ENCODE data around the gene RAET1E.
A peak's percentile ranks its signal among the peaks of the same experiment; 100 is the strongest.
"Not testable (repeated sequence)": the region's sequence is repeated elsewhere in the genome, so short reads cannot be mapped to it uniquely, and the experiment has no call there.

RAET1E gene

DNA sequence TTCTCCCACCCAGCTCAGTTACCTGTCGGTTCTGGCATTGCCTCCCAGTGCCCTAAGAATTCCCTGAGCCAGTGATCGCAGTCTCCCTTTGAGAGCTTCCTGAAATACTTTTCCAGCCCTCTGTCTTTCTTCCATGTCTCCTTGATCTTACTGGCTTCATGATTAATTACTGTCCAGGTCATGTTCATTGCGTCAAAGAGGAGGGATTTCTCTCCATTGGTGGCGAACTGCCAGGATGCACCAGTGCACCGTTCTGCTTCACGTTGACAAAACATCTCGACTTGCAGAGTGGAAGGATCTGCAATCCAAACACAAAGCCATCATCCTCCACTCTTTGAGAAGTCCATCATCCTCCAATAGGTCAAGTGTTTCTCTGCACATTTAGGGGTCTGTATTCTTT, 8.6 kb downstream of the RAET1E start:
- no peak for DNase-seq

DNA sequence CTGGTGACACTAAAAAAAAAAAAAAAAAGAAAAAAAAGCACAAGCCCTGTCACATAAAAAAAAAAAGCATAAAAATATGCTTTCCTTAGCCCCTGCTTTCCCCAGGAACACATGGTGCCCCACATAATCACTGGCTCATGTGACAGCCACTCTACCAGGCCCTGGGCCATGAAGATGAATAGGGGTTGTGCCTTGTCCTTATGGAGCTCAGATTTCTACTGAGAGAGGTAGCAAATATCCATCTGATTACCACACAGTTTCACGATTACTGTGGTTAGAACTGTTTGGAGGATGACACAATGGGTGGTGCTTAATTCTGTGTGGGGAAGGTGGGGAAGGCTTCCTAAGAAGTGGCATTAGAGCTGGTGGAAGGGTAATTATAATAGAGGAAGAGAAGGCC, 9.3 kb downstream of the RAET1E start:
- DNase-seq, result no peak

DNA sequence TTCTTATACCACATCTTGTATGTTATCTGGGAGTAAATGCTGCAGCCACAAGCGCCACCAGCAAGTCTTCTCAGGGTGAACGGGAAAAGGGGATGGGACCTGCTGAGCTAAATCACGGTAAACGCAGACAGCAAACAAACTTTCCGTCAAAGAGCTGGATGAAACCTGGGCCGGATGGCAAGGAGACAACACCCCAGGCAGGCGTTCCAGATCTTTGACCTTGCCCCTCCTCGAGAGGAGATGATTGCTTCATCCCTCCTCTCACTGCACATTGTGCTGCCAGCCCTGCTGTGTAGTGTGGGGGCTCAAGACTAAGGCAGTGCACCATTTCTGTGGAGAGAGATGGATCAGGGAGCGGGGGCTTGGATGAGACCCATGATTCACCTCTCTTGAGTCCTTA, 9.8 kb downstream of the RAET1E start:
- DNase-seq, result no peak

DNA sequence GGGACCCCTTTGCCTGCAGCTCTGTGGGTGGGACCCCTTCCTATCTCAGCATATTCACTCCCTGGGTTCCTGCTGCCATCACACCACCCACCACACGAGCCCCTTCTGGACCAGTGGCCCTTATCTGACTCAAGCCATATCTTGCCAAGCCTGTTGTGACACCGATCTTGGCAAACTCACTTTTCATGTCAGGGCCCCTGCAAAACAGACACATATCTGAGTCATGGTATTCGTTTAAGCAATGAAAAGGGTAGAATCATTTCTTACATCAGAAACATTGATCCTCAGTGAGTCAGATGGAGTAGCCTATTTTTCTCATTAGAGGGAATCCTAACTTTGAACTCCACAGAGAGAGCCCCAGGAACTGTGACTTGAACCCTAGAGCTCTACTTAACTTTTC, 10.6 kb downstream of the RAET1E start:
- DNase-seq, result no peak

DNA sequence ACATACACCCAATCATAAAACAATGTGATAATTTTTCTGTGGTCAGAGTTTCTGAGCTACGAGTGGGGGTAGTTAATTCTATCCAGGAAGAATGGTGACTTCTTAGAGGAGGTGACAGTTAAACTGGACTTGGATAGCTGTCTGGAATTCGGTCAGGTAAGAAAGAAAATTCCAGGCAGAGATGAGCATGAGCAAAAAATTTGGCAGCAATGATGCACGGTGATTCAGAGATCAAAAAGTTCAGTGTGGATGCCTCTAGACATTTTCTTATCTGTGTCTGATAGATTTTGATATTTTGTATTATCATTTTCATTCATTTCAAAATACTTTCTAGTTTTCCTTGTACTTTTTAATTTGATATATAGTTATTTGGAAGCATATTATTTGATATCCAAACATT, 12.0 kb downstream of the RAET1E start:
- no peak for DNase-seq

DNA sequence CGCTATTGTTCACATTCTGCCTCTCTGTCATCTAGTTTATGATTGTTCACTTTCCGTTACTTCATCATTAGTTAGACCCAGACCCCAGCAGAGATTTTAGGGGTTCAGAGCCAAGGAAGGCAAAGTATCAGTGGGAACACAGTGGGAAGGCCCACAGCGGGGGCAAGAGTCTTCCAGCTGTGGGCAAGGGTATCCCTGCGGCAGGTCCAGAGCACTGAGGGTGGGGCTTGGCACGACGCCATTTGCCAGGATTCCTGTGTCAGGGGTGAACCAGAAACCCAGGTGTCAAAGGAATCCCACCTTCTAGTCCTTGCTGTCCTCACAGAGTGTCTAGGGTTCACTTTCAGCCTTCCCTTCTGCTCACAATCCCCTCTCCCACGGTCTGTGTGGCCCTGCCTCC, 13.3 kb downstream of the RAET1E start:
- DNase-seq, result no peak

DNA sequence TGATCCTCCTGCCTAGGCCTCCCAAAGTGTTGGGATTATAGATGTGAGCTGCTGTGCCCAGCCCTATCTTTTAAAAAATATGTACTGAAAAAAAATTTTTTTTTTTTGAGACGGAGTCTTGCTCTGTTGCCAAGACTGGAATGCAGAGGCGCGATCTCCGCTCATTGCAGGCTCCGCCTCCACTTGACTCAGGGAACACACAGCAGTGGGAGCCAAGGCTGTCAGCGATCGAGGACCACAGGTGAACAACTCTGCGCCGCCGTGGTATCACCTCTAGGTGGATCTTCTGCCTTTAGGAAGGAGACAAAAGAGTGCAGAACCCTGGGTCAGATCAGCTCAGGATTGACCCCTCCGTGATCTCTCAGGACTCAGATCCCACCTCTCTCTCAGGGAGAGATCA, 13.7 kb downstream of the RAET1E start:
- DNase-seq, result no peak

DNA sequence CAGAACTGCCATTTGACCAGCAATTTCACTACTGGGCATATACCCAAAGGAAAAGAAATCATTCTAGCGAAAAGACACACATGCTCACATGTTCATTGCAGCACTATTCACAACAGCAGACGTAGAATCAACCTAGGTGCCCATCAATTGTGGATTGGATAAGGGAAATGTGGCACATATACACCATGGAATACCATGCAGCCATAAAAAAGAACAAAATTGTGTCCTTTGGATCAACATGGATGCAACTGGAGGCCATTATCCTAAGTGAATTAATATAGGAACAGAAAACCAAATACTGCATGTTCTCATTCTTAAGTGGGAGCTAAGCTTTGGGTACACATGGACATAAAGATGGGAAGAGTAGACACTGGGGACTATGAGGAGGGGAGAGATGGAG, 16.1 kb downstream of the RAET1E start:
- DNase-seq, result no peak

DNA sequence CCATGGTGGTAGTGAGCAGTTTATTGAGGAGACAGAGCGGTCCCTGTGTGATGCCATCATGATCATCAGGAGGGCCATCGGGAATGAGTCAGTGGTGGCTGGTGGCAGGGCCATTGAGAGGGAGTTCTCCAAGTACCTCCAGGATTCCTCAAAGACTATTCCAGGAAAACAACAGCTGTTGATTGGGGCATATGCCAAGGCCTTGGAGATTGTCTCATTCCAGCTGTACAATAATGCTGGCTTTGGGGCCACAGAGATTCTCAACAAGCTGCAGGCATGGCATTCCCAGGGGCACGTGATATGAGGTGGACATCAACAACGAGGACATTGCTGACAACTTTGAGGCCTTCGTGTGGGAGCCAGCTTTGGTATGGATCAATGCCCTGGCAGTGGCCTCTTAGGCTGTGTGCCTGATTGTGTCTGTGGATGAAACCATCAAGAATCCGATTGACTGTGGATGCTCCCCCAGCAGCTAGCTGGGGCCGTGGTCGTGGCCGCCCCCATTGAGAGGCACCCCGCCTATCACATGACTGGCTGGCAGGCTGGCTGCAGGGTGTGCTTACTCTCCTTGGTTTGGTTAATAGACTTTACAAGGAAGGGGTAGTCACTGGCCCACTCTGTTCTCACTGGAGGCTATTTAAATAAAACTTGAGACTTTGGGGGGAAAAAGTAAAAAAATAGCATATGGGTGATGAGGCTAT, 16.7 kb downstream of the RAET1E start:
- no peak for DNase-seq

DNA sequence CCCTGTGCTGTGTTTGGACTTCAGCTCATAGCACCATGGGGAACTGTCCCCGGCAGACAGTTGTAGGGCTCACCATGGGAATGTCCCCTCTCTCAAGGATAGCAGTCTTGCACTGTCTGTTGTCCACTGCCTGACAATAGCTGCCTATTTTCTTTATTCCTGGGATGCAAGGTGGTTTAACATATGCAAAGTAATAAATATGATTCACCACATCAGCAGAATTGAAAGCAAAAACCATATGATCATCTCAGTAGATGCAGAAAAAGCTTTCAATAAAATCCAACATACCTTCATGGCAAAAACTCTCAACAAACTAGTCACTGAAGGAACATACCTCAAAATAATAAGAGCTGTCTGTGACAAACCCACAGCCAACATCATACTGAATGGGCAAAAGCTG, 20.3 kb downstream of the RAET1E start:
- DNase-seq, result no peak

DNA sequence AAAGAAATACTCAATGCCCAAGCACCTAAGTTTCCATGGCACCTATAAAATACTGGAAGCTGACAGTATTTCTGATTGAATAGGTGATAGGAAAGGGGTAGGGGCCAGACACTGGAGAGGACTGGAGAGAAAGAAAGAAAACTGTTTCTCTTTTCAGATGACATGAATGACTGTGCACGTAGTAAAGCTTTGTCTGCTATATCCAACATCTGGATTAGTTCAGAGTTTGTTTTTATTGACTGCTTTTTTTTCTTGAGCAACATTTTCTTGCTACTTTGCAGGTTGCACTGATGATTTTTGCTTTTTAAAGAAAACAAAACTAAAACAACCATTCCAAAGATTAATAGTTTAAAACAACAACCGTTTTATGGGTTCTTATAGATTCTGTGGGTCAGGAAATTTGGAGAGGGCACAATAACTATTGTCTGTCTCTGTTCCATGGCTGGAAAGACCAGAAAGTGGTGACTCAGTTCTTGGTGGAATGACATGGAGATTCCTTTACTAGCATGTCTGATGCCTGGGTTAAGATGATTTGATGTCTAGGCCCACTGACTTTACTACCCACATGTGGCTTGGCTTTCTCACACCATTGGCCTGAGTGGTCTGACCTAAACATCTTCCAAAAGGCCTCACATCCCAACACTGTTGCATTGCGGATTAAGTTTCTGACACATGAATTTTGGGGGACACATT, 21.5 kb downstream of the RAET1E start:
- no peak for DNase-seq

DNA sequence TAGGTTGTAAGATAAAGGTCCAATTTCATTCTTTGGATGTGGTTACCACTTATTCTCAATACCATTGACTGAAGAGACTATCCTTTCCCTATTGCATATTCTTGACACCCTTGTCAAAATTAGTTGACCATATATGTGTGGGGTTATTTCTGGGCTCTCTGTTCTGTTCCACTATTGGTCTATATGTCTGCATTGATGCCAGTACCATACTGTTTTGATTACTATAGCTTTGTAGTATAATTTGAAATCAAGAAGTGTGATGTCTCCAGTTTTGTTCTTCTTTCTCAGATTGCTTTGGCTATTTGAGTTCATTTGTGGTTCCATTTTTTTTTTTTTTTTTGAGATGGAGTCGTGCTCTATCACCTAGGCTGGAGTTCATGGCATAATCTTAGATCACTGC, 25.7 kb downstream of the RAET1E start:
- no peak for DNase-seq

DNA sequence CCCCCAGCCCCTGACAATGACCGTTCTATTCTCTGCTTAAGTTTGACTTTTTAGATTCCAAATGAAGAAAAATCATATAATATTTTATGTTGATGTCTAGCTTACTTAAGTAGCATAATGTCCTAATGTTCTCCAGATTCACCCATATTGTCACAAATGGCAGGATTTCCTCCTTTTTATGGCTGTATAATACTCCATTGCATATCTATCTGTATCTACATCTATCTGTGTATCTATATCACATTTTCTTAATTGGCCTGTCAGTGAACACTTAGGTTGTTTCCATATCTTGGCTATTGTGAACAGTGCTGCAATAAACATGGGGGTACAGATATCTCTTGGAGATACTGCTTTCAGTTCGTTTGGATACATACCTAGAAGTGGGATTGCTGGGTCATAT, 26.7 kb downstream of the RAET1E start:
- DNase-seq, result no peak

DNA sequence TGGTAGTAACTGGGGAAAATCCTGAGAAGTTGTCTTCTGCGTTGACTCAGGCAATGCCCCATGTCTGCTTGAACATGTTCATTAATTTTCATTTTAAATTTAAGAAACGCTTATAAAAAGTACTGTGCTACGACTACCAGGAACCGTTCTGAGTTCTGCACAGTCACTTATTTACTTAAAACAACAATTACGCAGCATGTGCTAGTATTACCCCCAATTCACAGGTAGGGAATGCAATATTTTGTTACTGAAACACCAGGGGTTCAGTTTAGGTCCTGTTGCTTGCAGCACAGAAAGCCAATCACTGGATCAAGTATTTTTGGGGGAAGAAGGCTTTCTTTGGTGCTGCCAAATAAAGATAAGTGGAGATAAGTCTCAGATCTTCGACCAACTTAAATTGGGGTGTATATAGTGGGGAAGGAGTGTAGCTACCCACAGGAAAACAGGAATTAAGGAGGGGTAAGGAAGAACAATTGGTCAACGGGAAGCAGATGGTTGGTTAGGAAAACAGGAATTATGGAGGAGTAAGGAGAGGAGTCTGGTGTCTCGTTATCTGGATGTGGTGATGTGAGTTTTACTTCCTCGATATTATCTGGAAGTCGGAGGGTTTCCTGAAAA, 28.5 kb downstream of the RAET1E start:
- DNase-seq, result no peak

DNA sequence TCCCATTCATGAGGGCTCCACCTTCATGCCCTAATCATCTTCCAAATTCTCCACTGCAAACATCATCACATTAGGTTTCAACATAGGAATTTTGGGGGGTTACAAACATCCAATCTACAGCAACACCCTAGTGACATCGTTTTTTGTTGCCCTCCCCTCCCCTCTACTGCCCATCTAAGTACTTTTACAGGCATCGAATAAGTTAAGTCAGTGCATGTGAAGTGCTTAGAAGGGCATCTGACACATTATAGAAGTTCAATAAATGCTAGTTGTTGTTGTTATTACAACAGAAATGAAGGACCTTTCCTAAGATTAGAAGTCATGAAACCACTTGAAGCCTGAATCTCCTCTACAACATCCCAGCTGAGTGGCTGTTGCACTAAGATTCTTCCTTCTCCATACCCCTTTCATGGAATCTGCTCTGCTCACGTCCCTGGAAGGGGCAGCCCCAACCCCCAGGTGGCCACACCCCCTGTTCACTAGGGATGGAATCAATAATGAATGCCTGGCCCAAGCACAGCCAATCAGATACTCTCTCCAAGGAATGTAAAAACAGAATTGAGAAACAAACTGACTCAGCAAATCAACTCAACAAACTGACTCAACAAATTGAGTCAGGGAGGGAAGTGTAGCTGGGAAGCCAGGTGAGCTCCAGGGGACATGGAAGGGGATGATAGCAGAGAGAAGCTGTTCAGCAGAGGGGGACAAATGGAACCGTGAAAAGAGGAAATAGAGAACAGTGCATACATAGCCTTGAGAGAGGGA, 29.9 kb downstream of the RAET1E start:
- no peak for DNase-seq

DNA sequence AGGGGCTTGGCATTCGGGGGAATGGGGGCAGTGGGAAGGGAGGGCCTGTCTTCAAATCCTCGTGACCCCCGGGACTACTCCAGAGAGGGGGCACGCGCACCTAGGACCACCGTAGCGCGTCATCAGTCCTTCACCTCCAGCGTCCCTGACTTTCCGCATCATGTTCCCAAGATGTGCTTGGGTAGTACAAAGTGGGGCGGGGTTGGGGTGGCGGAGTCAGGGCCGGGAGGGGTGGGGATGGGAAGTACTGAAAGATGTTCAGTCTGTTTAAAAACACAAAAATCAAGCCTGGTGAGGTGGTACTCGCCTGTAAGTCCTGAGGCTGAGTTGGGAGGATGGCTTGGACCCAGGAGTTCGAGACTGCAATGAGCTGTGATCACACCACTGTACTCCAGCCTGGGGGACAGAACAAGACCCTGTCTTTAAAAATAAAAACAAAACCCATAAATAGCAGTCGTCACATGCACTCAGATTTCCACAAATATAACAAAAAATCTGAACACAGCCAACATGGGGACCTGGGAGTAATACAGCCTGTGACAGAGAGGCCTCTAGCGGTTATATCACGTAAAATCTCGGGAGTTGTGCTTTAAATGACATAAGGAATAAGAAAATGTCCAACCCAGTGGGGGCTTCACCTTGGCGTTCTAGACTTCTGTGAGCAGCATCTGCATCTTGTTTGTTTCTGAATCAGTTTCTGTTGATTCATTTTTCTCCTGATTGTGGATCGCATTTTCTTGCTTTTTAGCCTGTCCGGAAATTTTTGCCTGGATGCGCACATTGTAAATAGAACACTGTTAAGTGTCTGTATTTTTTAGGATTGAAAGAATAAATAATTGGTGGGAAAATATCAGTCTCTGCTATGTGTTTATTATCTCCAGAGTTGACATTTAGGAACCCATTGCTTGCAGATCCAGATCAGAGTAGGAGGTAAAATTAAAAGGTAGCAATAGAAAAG, 33.1 kb downstream of the RAET1E start:
- DNase-seq, result peak; percentile 71 to 82 (median 82)

DNA sequence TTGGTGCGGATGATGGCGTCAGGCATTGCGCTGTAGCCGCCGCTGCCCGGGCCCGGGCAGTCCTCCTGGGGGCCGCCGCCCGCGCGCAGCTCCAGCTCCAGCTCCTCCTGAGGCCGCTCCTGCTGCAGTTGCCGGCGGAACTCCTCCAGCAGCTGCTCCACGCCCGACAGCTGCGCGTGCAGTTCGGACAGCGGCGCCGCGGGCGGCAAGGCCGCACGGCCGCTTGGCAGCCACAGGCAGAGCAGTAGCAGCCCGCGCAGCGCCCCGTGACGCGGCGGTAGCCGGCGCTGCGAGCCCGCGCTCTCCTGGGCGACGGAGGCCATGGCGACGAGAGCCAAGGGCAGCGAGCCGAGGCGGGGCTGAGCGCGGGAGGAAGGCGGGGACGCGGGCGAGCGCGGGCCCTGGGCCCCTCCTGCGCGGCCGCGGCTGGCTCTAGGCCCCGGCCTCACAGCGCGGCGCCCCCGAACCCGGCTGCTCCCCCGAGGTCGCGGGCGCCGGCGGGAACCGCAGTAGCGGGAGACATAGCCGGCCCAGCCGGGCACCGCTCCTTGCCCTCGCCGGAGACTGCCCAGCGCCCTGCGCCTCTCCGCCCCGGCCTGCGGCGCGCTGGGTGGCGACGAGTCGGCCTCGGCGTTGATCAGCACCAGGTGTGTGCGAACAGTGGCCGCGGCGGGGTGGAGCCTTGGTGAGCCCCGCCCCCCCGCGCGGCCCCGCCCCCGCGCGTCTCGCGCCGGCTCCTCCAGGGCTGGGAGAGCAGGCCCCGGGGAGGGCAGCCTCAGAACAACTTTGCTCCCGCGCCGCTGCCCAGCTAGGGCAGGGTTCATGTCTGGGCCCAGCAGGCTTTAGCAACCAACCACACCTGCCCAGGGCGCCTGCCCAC, 34.0 kb downstream of the RAET1E start, which contains the start of gene LRP11:
LRP11 (minus strand) TSS at position 662 of the 880 bp plus-strand sequence; CDS start at position 323, 339 bp downstream.
- peak; percentile 80 to 91 (median 81) for DNase-seq

DNA sequence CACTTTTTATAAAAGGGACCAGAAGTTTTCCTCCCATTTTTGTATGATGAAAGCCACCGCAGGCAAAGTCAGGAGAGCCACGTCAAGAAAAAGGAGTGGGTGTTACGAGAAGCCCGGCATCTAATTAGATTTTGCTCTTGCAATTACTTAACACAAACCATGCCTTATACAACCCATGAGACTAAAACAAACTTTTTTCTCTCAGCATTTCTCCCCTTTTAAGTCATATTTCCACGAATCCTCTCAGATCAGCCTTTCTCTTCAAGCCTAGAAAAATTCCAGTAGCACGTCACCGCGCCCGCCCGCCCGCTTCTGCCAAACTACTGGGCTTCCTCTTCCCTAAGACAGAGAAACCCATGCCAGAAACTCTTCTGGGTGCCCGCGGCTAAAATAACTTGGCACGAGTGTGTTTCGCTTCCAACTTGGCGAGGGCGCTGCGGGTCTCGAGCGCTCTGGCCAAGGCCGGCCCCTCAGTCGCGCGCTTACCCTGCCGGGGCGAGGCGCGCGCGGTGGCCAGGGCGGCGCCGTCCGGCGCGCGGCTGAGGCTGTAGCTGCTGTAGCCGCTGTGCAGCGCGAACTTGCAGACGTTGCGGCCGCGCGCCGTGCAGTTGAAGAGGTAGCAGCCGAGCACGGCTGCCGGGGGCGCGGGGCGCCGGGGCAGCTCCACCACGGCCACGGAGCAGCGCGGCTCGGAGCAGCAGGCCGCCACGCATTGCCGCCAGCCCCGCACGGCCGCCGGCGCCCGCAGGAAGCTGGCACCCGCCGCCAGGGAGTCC, 34.8 kb downstream of the RAET1E start:
- DNase-seq, result peak; percentile 86 to 94 (median 89)

DNA sequence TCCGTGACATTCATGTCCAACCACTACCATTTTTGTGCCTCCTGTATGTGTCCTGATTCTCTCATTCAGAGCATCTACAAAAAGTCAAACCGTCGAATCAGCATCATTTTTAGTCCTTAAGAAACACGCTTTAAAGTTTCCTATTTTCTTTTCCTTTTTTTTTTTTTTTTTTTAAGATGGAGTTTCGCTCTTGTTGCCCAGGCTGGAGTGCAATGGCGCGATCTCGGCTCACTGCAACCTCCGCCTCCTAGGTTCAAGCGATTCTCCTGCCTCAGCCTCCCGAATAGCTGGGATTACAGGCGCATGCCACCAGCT, 35.5 kb downstream of the RAET1E start:
- DNase-seq, result not testable (repeated sequence)

DNA sequence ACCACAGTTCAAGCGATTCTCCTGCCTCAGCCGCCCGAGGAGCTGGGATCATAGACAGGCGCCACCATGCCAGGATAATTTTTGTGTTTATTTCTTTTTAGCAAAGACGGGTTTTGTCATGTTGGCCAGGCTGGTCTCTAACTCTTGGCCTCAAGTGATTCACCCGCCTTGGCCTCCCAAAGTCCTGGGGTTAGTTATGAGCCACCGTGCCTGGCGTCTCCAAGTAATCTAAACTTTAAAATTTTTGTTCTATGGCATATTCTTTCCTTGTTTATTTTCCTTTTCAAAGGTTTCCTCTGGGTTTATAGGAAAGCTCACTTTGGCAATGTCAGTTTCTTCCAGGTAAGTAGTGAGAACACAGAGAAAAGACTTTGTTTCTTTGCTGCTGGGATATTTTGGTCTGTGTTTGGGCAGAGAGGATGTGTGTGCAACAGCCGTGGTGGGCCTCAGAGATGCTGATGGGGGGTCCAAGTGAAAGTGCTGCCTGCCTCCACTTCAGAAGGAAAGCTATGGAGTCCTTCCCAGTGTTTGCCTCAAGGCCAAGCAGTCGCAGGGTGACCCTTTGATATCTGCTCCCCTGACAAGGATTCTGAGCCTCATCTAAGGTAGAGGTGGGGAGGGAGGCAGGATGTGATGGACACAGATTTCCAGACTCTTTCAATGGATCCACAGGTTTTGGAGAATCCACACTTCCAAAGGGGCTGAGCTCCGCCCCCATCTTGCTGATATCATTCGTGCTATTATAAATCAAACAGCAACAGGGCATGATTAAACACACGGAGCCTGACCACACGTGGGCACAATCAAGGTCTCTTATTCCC, 36.1 kb downstream of the RAET1E start:
- DNase-seq, result no peak

All from suppressor macrophage treated with lipopolysaccharide for 1 hour (primary cell).